ENCODE measurements around the gene PDSS2. TPM values are rescaled to one million over a fixed set of nuclear protein-coding genes. Genes with fewer than 3 reads are reported as not detected.

Gene PDSS2
- total RNA-seq, 8 experiments from 2014 or later: 6.8 to 14.4 (median 8.7) TPM

GRCh38 chr6:107115695-107116327, 343.6 kb downstream of the PDSS2 start:
- Histone ChIP-seq H3K27ac (peak overlapping the region; percentile 95 to 98), H3K4me3 (peak overlapping the region; percentile 76 to 97 (median 88)), H3K4me1 (replicated peaks in 1 of 2) (peaks cover 9 to 11% of the 10 kb centered on the region in 2 donors)
- ATAC-seq (replicated peaks in 6 of 8): peak; percentile 34 to 56 (median 38)
- in situ Hi-C loops (cut with MboI; ENCODE audit: low pct_unique_long_range_greater_than_20kb in 2 of 9, low sequenced_read_pairs in 9 of 9, unreplicated experiment in 9 of 9): no loop called here
- WGBS, 10 experiments: 0 to 10% (median 0%) methylated on average over 2 to 11 of the region's 45 CpGs; no CpG with 5 or more reads in 1 of the 10 experiments

- peak; percentile 6 to 54 (median 42) for ATAC-seq (replicated peaks in 6 of 8)
- in situ Hi-C loops (cut with MboI; ENCODE audit: low pct_unique_long_range_greater_than_20kb in 2 of 9, low sequenced_read_pairs in 9 of 9, unreplicated experiment in 9 of 9): no loop called here
- 7% methylated on average over 3 of the region's 109 CpGs; no CpG with 5 or more reads in 9 of the 10 experiments for WGBS, 10 experiments
Observed at GRCh38 chr6:107114926-107115694, 344.3 kb downstream of the PDSS2 start, which contains the start of gene BEND3. Gene BEND3 (minus strand): TSS chr6:107115515. CDS start chr6:107099285, 16,230 bp downstream.

GRCh38 chr6:107114213-107114925, 345.0 kb downstream of the PDSS2 start:
- in situ Hi-C loops (cut with MboI; ENCODE audit: low pct_unique_long_range_greater_than_20kb in 2 of 9, low sequenced_read_pairs in 9 of 9, unreplicated experiment in 9 of 9): no loop called here
- peak; percentile 69 to 78 (median 72) for ATAC-seq (replicated peaks in 6 of 8)
- Histone ChIP-seq H3K4me3 (peak overlapping the region; percentile 76 to 97 (median 88)), H3K4me1 (replicated peaks in 1 of 2) (peaks cover 9 to 11% of the 10 kb centered on the region in 2 donors), H3K27ac (peak overlapping the region; percentile 95 to 98)
- WGBS, 10 experiments: 0 to 15% (median 0%) methylated on average over 1 to 13 of the region's 116 CpGs; no CpG with 5 or more reads in 3 of the 10 experiments

More at GRCh38 chr6:107114926-107115694, 344.3 kb downstream of the PDSS2 start, which contains the start of gene BEND3:
- H3K27ac ChIP-seq: peak within 1 kb of the TSS; percentile 95 to 98
- H3K4me3 ChIP-seq: peak within 1 kb of the TSS; percentile 76 to 97 (median 88)
- H3K4me1 ChIP-seq (replicated peaks in 1 of 2): peaks cover 9 to 11% of the 10 kb centered on the region in 2 donors

- WGBS, 10 experiments: 75 to 100% (median 100%) methylated on average over 1 of the region's 1 CpG; no CpG with 5 or more reads in 5 of the 10 experiments
- ATAC-seq (replicated peaks in 6 of 8): no peak
- Histone ChIP-seq H3K27ac (no peak overlapping the region), H3K4me3 (no peak overlapping the region), H3K4me1 (replicated peaks in 1 of 2) (peaks cover 12 to 26% of the 10 kb centered on the region in 2 donors)
- in situ Hi-C loops (cut with MboI; ENCODE audit: low pct_unique_long_range_greater_than_20kb in 2 of 9, low sequenced_read_pairs in 9 of 9, unreplicated experiment in 9 of 9): no loop called here
Observed at GRCh38 chr6:107110200-107110599, 349.2 kb downstream of the PDSS2 start.

GRCh38 chr6:107108201-107108890, 351.0 kb downstream of the PDSS2 start:
- Histone ChIP-seq H3K4me1 (replicated peaks in 1 of 2) (peaks cover 12 to 22% of the 10 kb centered on the region in 2 donors), H3K4me3 (no peak overlapping the region), H3K27ac (no peak overlapping the region)
- in situ Hi-C loops (cut with MboI; ENCODE audit: low pct_unique_long_range_greater_than_20kb in 2 of 9, low sequenced_read_pairs in 9 of 9, unreplicated experiment in 9 of 9): no loop called here
- 80 to 100% (median 98%) methylated on average over 1 to 9 of the region's 17 CpGs; no CpG with 5 or more reads in 1 of the 10 experiments for WGBS, 10 experiments
- no peak for ATAC-seq (replicated peaks in 6 of 8)

- no peak for ATAC-seq (replicated peaks in 6 of 8)
- H3K4me3 ChIP-seq: no peak overlapping the region
- peaks cover 7 to 18% of the 10 kb centered on the region in 2 donors for H3K4me1 ChIP-seq (replicated peaks in 1 of 2)
- WGBS, 10 experiments: 75 to 100% (median 100%) methylated on average over 1 to 4 of the region's 4 CpGs; no CpG with 5 or more reads in 3 of the 10 experiments
- no peak overlapping the region for H3K27ac ChIP-seq
- in situ Hi-C loops (cut with MboI; ENCODE audit: low pct_unique_long_range_greater_than_20kb in 2 of 9, low sequenced_read_pairs in 9 of 9, unreplicated experiment in 9 of 9): no loop called here
Observed at GRCh38 chr6:107107791-107108190, 351.6 kb downstream of the PDSS2 start.

GRCh38 chr6:107106165-107106564, 353.2 kb downstream of the PDSS2 start:
- Histone ChIP-seq H3K27ac (peak overlapping the region in 1 of 2 donors; percentile 9), H3K4me1 (replicated peaks in 1 of 2) (peaks cover 16 to 31% of the 10 kb centered on the region in 2 donors), H3K4me3 (no peak overlapping the region)
- 0 to 100% (median 32%) methylated on average over 1 to 2 of the region's 3 CpGs; no CpG with 5 or more reads in 2 of the 10 experiments for WGBS, 10 experiments
- ATAC-seq (replicated peaks in 6 of 8): peak in 2 of 8 experiments; percentile 20 to 31
- in situ Hi-C loops (cut with MboI; ENCODE audit: low pct_unique_long_range_greater_than_20kb in 2 of 9, low sequenced_read_pairs in 9 of 9, unreplicated experiment in 9 of 9): no loop called here

- H3K4me3 ChIP-seq: no peak overlapping the region
- 90 to 100% (median 94%) methylated on average over 1 to 6 of the region's 7 CpGs; no CpG with 5 or more reads in 5 of the 10 experiments for WGBS, 10 experiments
- ATAC-seq (replicated peaks in 6 of 8): no peak
- in situ Hi-C loops (cut with MboI; ENCODE audit: low pct_unique_long_range_greater_than_20kb in 2 of 9, low sequenced_read_pairs in 9 of 9, unreplicated experiment in 9 of 9): no loop called here
- H3K4me1 ChIP-seq (replicated peaks in 1 of 2): peaks cover 16 to 31% of the 10 kb centered on the region in 2 donors
- H3K27ac ChIP-seq: no peak overlapping the region
Observed at GRCh38 chr6:107105511-107106116, 353.8 kb downstream of the PDSS2 start.

GRCh38 chr6:107103082-107103481, 356.3 kb downstream of the PDSS2 start:
- ATAC-seq (replicated peaks in 6 of 8): no peak
- peaks cover 16 to 26% of the 10 kb centered on the region in 2 donors for H3K4me1 ChIP-seq (replicated peaks in 1 of 2)
- in situ Hi-C loops (cut with MboI; ENCODE audit: low pct_unique_long_range_greater_than_20kb in 2 of 9, low sequenced_read_pairs in 9 of 9, unreplicated experiment in 9 of 9): no loop called here
- H3K27ac ChIP-seq: no peak overlapping the region
- no peak overlapping the region for H3K4me3 ChIP-seq
- 90 to 100% (median 97%) methylated on average over 1 to 3 of the region's 6 CpGs; no CpG with 5 or more reads in 4 of the 10 experiments for WGBS, 10 experiments

All from motor neuron (in vitro differentiated cells).